ENCODE measurements around the gene SCRN3. TPM values are rescaled to one million over a fixed set of nuclear protein-coding genes. Genes with fewer than 3 reads are reported as not detected.
"Not testable (repeated sequence)": the region's sequence is repeated elsewhere in the genome, so short reads cannot be mapped to it uniquely, and the experiment has no call there.

SCRN3 gene, protein sequence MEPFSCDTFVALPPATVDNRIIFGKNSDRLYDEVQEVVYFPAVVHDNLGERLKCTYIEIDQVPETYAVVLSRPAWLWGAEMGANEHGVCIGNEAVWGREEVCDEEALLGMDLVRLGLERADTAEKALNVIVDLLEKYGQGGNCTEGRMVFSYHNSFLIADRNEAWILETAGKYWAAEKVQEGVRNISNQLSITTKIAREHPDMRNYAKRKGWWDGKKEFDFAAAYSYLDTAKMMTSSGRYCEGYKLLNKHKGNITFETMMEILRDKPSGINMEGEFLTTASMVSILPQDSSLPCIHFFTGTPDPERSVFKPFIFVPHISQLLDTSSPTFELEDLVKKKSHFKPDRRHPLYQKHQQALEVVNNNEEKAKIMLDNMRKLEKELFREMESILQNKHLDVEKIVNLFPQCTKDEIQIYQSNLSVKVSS
- total RNA-seq = 23.7 to 35.8 TPM (median 26.7 TPM) in 3 replicates
- long read RNA-seq, transcript SCRN3-201 (8 exons, 3,037 nt) = major isoform, 12 of 30 reads
- long read RNA-seq, partial matches to known transcripts = 2 of 30 reads
- long read RNA-seq, other reads (novel, unspliced or antisense) = 12 of 30 reads

DNA sequence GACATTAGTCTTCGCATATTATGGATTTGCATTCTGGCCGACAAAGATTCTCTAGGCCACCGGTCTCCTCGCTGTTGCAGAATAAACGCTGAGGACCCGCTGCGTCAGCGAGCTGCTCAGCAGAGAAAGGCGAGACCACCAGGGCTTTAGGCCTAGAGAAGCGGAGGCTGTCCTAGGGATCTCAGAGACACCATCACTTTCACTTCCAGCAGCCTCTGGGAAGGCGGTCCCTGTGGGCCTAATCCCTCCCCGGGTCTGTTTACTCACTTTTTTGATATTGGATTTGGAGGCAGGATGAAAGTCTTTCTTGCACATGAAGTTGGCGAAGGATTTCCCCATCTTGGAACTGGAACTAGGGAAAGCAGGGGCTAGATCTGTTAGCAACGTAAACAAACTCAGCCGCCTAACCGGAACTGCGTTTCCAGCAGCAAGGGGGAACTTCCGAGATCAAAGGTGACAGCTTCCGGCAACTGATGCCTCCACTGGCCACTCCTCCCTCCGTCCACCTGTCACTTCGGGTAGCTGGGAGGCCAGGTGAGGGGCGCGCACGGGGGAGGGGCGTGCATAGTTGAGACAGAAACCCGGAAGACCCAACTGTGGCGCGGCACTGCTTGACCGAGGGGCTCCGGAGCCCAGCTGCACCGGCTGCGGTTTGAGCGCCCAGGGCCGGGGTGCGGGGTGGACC, at the start of gene SCRN3:
TSS of gene SCRN3 (plus strand) at position 447 of the 685 bp plus-strand sequence. CDS start 2,554 bp downstream, outside the sequence.
- Mint-ChIP-seq H3K36me3 (ENCODE audit: low read depth) (peaks cover 10% of the 10 kb centered on the region), H3K27me3 (ENCODE audit: low read depth) (no peaks in the 10 kb centered on the region), H3K4me1 (ENCODE audit: low read depth) (peaks cover 41% of the 10 kb centered on the region), H3K4me3 (ENCODE audit: unreplicated experiment) (peak within 1 kb of the TSS; percentile 97), H3K9me3 (ENCODE audit: low read depth) (no peaks in the 10 kb centered on the region), H3K27ac (ENCODE audit: unreplicated experiment) (peak within 1 kb of the TSS; percentile 99)
- TF ChIP-seq, protein P1, sequence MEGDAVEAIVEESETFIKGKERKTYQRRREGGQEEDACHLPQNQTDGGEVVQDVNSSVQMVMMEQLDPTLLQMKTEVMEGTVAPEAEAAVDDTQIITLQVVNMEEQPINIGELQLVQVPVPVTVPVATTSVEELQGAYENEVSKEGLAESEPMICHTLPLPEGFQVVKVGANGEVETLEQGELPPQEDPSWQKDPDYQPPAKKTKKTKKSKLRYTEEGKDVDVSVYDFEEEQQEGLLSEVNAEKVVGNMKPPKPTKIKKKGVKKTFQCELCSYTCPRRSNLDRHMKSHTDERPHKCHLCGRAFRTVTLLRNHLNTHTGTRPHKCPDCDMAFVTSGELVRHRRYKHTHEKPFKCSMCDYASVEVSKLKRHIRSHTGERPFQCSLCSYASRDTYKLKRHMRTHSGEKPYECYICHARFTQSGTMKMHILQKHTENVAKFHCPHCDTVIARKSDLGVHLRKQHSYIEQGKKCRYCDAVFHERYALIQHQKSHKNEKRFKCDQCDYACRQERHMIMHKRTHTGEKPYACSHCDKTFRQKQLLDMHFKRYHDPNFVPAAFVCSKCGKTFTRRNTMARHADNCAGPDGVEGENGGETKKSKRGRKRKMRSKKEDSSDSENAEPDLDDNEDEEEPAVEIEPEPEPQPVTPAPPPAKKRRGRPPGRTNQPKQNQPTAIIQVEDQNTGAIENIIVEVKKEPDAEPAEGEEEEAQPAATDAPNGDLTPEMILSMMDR (IDR thresholded peaks at IDR 0.05) = peak; percentile 7
- no peak for DNase-seq (ENCODE audit: low spot score)

DNA sequence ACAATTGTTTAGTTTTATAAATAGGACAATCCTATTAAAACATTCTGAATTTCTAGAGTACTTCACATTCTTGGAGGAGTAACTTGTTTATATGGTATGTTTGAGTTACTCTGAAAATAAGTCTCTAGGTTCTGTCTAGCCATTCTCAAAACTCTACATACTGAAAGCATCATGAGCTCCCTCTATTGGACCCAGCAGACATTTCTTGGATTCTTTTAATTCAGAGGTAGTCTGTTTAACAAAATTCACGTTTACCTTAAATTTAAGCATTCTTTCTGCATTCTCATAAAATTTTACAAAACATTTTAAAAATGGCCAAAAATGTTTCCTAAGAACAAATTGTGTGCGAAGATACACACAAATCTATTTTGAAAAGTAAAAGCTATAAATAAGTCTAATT, 45.5 kb upstream of the SCRN3 start:
- Mint-ChIP-seq H3K9me3 (ENCODE audit: low read depth) (no peaks in the 10 kb centered on the region), H3K36me3 (ENCODE audit: low read depth) (peaks cover 20% of the 10 kb centered on the region), H3K4me3 (ENCODE audit: unreplicated experiment) (no peak overlapping the region), H3K27ac (ENCODE audit: unreplicated experiment) (no peak overlapping the region), H3K4me1 (ENCODE audit: low read depth) (peaks cover 2% of the 10 kb centered on the region), H3K27me3 (ENCODE audit: low read depth) (peaks cover 7% of the 10 kb centered on the region)
- no peak for DNase-seq (ENCODE audit: low spot score)
- TF ChIP-seq, protein P1 (IDR thresholded peaks at IDR 0.05) = peak; percentile 77

GRCh38 chr2:174350593-174351181, 44.8 kb upstream of the SCRN3 start:
- H3K9me3 Mint-ChIP-seq (ENCODE audit: low read depth) = no peaks in the 10 kb centered on the region
- no peak for DNase-seq (ENCODE audit: low spot score)
- TF ChIP-seq, protein P1 (IDR thresholded peaks at IDR 0.05) = no peak
- peaks cover 3% of the 10 kb centered on the region for H3K27me3 Mint-ChIP-seq (ENCODE audit: low read depth)
- H3K4me3 Mint-ChIP-seq (ENCODE audit: unreplicated experiment) = no peak overlapping the region
- peaks cover 19% of the 10 kb centered on the region for H3K36me3 Mint-ChIP-seq (ENCODE audit: low read depth)
- no peak overlapping the region for H3K27ac Mint-ChIP-seq (ENCODE audit: unreplicated experiment)
- H3K4me1 Mint-ChIP-seq (ENCODE audit: low read depth) = no peaks in the 10 kb centered on the region

GRCh38 chr2:174353004-174353403, 42.5 kb upstream of the SCRN3 start:
- Mint-ChIP-seq H3K27me3 (ENCODE audit: low read depth) (no peaks in the 10 kb centered on the region), H3K27ac (ENCODE audit: unreplicated experiment) (no peak overlapping the region), H3K9me3 (ENCODE audit: low read depth) (no peaks in the 10 kb centered on the region), H3K36me3 (ENCODE audit: low read depth) (peaks cover 14% of the 10 kb centered on the region), H3K4me1 (ENCODE audit: low read depth) (no peaks in the 10 kb centered on the region), H3K4me3 (ENCODE audit: unreplicated experiment) (no peak overlapping the region)
- DNase-seq (ENCODE audit: low spot score) = no peak
- TF ChIP-seq, protein P1 (IDR thresholded peaks at IDR 0.05) = no peak

- peaks cover 8% of the 10 kb centered on the region for H3K36me3 Mint-ChIP-seq (ENCODE audit: low read depth)
- TF ChIP-seq, protein P1 (IDR thresholded peaks at IDR 0.05) = no peak
- H3K27ac Mint-ChIP-seq (ENCODE audit: unreplicated experiment) = no peak overlapping the region
- H3K9me3 Mint-ChIP-seq (ENCODE audit: low read depth) = no peaks in the 10 kb centered on the region
- no peaks in the 10 kb centered on the region for H3K27me3 Mint-ChIP-seq (ENCODE audit: low read depth)
- no peak overlapping the region for H3K4me3 Mint-ChIP-seq (ENCODE audit: unreplicated experiment)
- no peak for DNase-seq (ENCODE audit: low spot score)
- H3K4me1 Mint-ChIP-seq (ENCODE audit: low read depth) = no peaks in the 10 kb centered on the region
These were observed 39.2 kb upstream of the SCRN3 start for GRCh38 chr2:174356347-174356746.

- not testable (repeated sequence) for H3K4me1 Mint-ChIP-seq (ENCODE audit: low read depth); H3K9me3 Mint-ChIP-seq (ENCODE audit: low read depth); DNase-seq (ENCODE audit: low spot score); H3K27ac Mint-ChIP-seq (ENCODE audit: unreplicated experiment); H3K27me3 Mint-ChIP-seq (ENCODE audit: low read depth); H3K4me3 Mint-ChIP-seq (ENCODE audit: unreplicated experiment)
- peaks cover 15% of the 10 kb centered on the region for H3K36me3 Mint-ChIP-seq (ENCODE audit: low read depth)
These were observed 35.9 kb upstream of the SCRN3 start for GRCh38 chr2:174359663-174360062.
